GM12878 (cell line): ENCODE data around the gene SHROOM1. TPM values are rescaled to one million over a fixed set of nuclear protein-coding genes. Genes with fewer than 3 reads are reported as not detected.
A peak's percentile ranks its signal among the peaks of the same experiment; 100 is the strongest.

Source experiments
- BHLHE40 ChIP-seq, 2 experiments: fragments of 450-650 bp in 1 of 2; IDR thresholded peaks; 2 replicates each; pipeline ENCODE4 v1.6.1; 2011 to 2017; ENCODE audit warnings: low read depth in 2 of 2, borderline replicate concordance in 1 of 2, improper control_type of control experiment in 1 of 2, low read length in 1 of 2, mild to moderate bottlenecking in 1 of 2
- BMI1 ChIP-seq: fragments of 450-650 bp; IDR thresholded peaks from 2 replicates; pipeline ENCODE4 v1.6.1; 2016; ENCODE audit warnings: mild to moderate bottlenecking, moderate library complexity, borderline replicate concordance
- CBX3 ChIP-seq: fragments of 200-600 bp; sonication (generic); IDR thresholded peaks from 2 replicates; pipeline ENCODE4 v1.6.1; 2016; ENCODE audit warnings: low read depth, borderline replicate concordance
- CEBPB ChIP-seq, 2 experiments: fragments of 150-350 bp in 1 of 2; IDR thresholded peaks; 2 replicates each; pipeline ENCODE4 v1.6.1; 2012 to 2014; ENCODE audit warnings: low read depth in 2 of 2, low read length in 2 of 2, borderline replicate concordance in 1 of 2, inconsistent platforms in 1 of 2
- DPF2 ChIP-seq: fragments of 450-650 bp; IDR thresholded peaks from 2 replicates; pipeline ENCODE4 v1.6.1; 2017; ENCODE audit warnings: mild to moderate bottlenecking
- EP300 ChIP-seq, 2 experiments: fragments of 150-350 bp in 1 of 2; IDR thresholded peaks; 2 replicates each; pipeline ENCODE4 v1.6.1; 2011 to 2012; ENCODE audit warnings: low read depth in 2 of 2, low read length in 2 of 2, borderline replicate concordance in 1 of 2, improper control_type of control experiment in 1 of 2, inconsistent platforms in 1 of 2; ENCODE audit not compliant: control insufficient read depth in 1 of 2
- HCFC1 ChIP-seq: fragments of 150-350 bp; IDR thresholded peaks from 2 replicates; pipeline ENCODE4 v1.6.1; 2014; ENCODE audit warnings: low read length
- JUNB ChIP-seq: IDR thresholded peaks from 2 replicates; pipeline ENCODE4 v1.6.1; 2016; ENCODE audit warnings: antibody characterized with exemption, mild to moderate bottlenecking
- JUND ChIP-seq: IDR thresholded peaks from 2 replicates; pipeline ENCODE4 v1.6.1; 2012; ENCODE audit warnings: low read depth, mild to moderate bottlenecking, low read length, improper control_type of control experiment, moderate library complexity
- KAT2A ChIP-seq: conservative IDR thresholded peaks from 2 replicates; pipeline ENCODE4 v1.6.1; 2011; ENCODE audit warnings: low read depth, low read length; ENCODE audit not compliant: control insufficient read depth
- LARP7 ChIP-seq: fragments of 450-650 bp; IDR thresholded peaks from 2 replicates; pipeline ENCODE4 v1.6.1; 2017; ENCODE audit warnings: mild to moderate bottlenecking
- MEF2A ChIP-seq: IDR thresholded peaks from 2 replicates; pipeline ENCODE4 v1.6.1; 2011; ENCODE audit warnings: low read depth, mild to moderate bottlenecking, low read length, moderate library complexity; ENCODE audit not compliant: insufficient read depth
- MYB ChIP-seq: fragments of 150-350 bp; IDR thresholded peaks from 2 replicates; pipeline ENCODE4 v1.6.1; 2014; ENCODE audit warnings: mild to moderate bottlenecking, low read depth, low read length, borderline replicate concordance
- PAX5 ChIP-seq: IDR thresholded peaks from 2 replicates; pipeline ENCODE4 v1.6.1; 2011; ENCODE audit warnings: low read depth, low read length, borderline replicate concordance
- PAX8 ChIP-seq: fragments of 450-650 bp; IDR thresholded peaks from 2 replicates; pipeline ENCODE4 v1.6.1; 2017; ENCODE audit warnings: mild to moderate bottlenecking, moderate library complexity
- RFX5 ChIP-seq: IDR thresholded peaks from 2 replicates; pipeline ENCODE4 v1.6.1; 2011; ENCODE audit warnings: low read depth, low read length, improper control_type of control experiment
- SMARCA5 ChIP-seq: fragments of 450-650 bp; IDR thresholded peaks from 2 replicates; pipeline ENCODE4 v1.6.1; 2017; ENCODE audit warnings: mild to moderate bottlenecking
- SP1 ChIP-seq: IDR thresholded peaks from one replicate; pipeline ENCODE4 v1.6.1; 2011; ENCODE audit warnings: low read depth, low read length
- TAF1 ChIP-seq: IDR thresholded peaks from 2 replicates; pipeline ENCODE4 v1.6.1; 2011; ENCODE audit warnings: mild to moderate bottlenecking, low read depth, low read length, borderline replicate concordance
- ZNF207 ChIP-seq: fragments of 450-650 bp; IDR thresholded peaks from 2 replicates; pipeline ENCODE4 v1.6.1; 2014; ENCODE audit warnings: antibody characterized with exemption, mild to moderate bottlenecking, borderline replicate concordance
- ZZZ3 ChIP-seq: IDR thresholded peaks from 2 replicates; pipeline ENCODE4 v1.6.1; 2011; ENCODE audit warnings: low read depth; ENCODE audit not compliant: control insufficient read depth, insufficient read length
- polyA plus RNA-seq, 11 experiments: library from polyadenylated mRNA; depleted of rRNA in 4 of 11; unstranded in 6 of 11; stranded (reverse) in 5 of 11; fragments of >200 nt; fragmentation: Nextera tagmentation in 4 of 11; fragmentation: Illumina TruSeq in 1 of 11; extraction: Ambion mirVana in 4 of 11; extraction: Trizol in 1 of 11; gene quantifications; 1 replicate in 1 of 11; 2 replicates in 10 of 11; pipeline versions ENCODE4 v1.2.1 to v1.2.3, GENCODE V29; 2011 to 2016; ENCODE audit warnings: inconsistent platforms in 2 of 11, missing spikeins in 2 of 11, low read depth in 1 of 11
- total RNA-seq, 4 experiments: library from RNA; depleted of rRNA in 3 of 4; stranded (reverse); fragments of >200 nt in 3 of 4; fragmentation: Illumina TruSeq in 1 of 4; extraction: Trizol in 1 of 4; gene quantifications; 2 replicates each; pipeline versions ENCODE4 v1.2.1 to v1.2.3, GENCODE V29; 2013 to 2021
- TF ChIP-seq, protein P1 (sequence below): fragments of 450-650 bp; formaldehyde crosslinking; IDR thresholded peaks from 2 replicates; pipeline ENCODE4 v1.5.0; 2022; ENCODE audit warnings: mild to moderate bottlenecking, missing genetic modification characterization
- TF ChIP-seq, protein P2 (sequence below): IDR thresholded peaks from 2 replicates; pipeline ENCODE4 v1.6.1; 2011; ENCODE audit warnings: low read depth, low read length, improper control_type of control experiment, borderline replicate concordance
- TF ChIP-seq, protein P3 (sequence below): fragments of 450-650 bp; IDR thresholded peaks from 2 replicates; pipeline ENCODE4 v1.6.1; 2017; ENCODE audit warnings: borderline replicate concordance

The SHROOM1 gene
- total and polyA plus RNA-seq, 10 of the 15 experiments (the other 5 are each of a cell fraction or from before 2014, with no cell fraction given): 0.05 to 3.9 (median 1.3) TPM

DNA sequence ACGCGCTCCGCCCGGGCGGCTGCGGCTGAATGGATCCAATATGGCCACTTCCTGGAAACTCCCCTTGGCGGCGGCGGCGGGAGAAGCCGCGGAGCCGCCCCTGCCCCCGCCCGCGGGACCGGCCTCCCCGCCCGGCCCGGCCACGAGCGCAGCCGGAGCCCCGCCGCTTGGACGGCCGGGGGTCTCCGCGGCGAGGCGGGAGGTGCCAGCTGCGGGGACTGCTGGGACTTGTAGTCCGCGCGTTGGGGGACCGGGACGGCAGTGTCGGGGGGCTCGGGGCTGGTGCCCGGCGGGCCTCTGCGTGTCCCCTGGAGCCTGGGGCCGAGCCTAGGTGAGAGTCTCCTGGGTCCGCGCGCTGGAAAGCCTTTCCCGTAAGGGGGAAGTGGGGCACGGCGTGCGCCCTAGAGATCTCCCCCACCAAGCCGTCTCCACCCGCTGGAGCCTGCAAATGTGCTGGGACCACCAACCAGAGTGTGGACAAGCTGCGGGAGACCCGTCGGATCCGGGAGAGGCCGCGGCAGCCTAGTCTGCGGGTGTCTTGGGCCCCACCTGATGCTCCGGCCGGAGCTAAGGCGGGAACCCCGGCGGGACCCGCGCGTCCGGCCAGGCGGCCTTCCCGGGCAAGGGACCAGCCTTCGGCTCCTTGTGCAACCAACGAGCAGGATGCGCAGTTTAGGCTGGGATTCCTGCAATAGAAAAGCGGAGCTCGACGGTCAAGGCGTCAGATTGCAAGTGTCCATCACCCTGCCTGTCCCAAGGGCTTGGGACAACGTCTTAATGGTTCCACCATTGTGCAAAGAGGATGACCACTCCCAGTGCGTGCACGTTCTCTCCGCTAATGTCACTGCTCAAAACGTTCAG is 53.0 kb downstream of the SHROOM1 start, which contains the start of gene SEPTIN8 (continued):
- no peak for TF ChIP-seq MYB
- TF ChIP-seq RFX5: no peak
- TF ChIP-seq, protein P1, sequence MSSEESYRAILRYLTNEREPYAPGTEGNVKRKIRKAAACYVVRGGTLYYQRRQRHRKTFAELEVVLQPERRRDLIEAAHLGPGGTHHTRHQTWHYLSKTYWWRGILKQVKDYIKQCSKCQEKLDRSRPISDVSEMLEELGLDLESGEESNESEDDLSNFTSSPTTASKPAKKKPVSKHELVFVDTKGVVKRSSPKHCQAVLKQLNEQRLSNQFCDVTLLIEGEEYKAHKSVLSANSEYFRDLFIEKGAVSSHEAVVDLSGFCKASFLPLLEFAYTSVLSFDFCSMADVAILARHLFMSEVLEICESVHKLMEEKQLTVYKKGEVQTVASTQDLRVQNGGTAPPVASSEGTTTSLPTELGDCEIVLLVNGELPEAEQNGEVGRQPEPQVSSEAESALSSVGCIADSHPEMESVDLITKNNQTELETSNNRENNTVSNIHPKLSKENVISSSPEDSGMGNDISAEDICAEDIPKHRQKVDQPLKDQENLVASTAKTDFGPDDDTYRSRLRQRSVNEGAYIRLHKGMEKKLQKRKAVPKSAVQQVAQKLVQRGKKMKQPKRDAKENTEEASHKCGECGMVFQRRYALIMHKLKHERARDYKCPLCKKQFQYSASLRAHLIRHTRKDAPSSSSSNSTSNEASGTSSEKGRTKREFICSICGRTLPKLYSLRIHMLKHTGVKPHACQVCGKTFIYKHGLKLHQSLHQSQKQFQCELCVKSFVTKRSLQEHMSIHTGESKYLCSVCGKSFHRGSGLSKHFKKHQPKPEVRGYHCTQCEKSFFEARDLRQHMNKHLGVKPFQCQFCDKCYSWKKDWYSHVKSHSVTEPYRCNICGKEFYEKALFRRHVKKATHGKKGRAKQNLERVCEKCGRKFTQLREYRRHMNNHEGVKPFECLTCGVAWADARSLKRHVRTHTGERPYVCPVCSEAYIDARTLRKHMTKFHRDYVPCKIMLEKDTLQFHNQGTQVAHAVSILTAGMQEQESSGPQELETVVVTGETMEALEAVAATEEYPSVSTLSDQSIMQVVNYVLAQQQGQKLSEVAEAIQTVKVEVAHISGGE (CRISPR knock-in tag): no peak
- TF ChIP-seq JUNB: no peak
- no peak for TF ChIP-seq CBX3
- TF ChIP-seq SP1: no peak
- TF ChIP-seq SMARCA5: no peak
- peak; percentile 28 for TF ChIP-seq LARP7
- TF ChIP-seq TAF1: 0 out of 2 replicates have a peak, but pooled peaks have one; percentile 36
- TF ChIP-seq, protein P2, sequence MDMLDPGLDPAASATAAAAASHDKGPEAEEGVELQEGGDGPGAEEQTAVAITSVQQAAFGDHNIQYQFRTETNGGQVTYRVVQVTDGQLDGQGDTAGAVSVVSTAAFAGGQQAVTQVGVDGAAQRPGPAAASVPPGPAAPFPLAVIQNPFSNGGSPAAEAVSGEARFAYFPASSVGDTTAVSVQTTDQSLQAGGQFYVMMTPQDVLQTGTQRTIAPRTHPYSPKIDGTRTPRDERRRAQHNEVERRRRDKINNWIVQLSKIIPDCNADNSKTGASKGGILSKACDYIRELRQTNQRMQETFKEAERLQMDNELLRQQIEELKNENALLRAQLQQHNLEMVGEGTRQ: no peak
- no peak for TF ChIP-seq ZNF207
- peak; percentile 73 for TF ChIP-seq HCFC1
- TF ChIP-seq DPF2: peak; percentile 74
- TF ChIP-seq MEF2A: no peak
- TF ChIP-seq JUND: no peak
- TF ChIP-seq PAX8: no peak
- TF ChIP-seq BHLHE40 (IDR thresholded peaks at IDR 0.05; ENCODE audit: borderline replicate concordance in 1 of 2, low read depth in 2 of 2, low read length in 1 of 2): peak in 1 of 2 experiments; percentile 39; a peak in 1 of 4 replicates
- TF ChIP-seq CEBPB (IDR thresholded peaks at IDR 0.05; ENCODE audit: borderline replicate concordance in 1 of 2, low read depth in 2 of 2, low read length in 2 of 2): no peak
- TF ChIP-seq KAT2A: no peak
- TF ChIP-seq EP300 (IDR thresholded peaks at IDR 0.05; ENCODE audit: borderline replicate concordance in 1 of 2, control insufficient read depth in 1 of 2, low read depth in 2 of 2, low read length in 2 of 2): no peak
- no peak for TF ChIP-seq BMI1
- no peak for TF ChIP-seq ZZZ3
- TF ChIP-seq PAX5: no peak
- TF ChIP-seq, protein P3, sequence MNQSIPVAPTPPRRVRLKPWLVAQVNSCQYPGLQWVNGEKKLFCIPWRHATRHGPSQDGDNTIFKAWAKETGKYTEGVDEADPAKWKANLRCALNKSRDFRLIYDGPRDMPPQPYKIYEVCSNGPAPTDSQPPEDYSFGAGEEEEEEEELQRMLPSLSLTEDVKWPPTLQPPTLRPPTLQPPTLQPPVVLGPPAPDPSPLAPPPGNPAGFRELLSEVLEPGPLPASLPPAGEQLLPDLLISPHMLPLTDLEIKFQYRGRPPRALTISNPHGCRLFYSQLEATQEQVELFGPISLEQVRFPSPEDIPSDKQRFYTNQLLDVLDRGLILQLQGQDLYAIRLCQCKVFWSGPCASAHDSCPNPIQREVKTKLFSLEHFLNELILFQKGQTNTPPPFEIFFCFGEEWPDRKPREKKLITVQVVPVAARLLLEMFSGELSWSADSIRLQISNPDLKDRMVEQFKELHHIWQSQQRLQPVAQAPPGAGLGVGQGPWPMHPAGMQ: no peak
